K562 (cell line): ENCODE measurements around the gene MICAL1. TPM values are rescaled to one million over a fixed set of nuclear protein-coding genes. Genes with fewer than 3 reads are reported as not detected.
A peak's percentile ranks its signal among the peaks of the same experiment; 100 is the strongest.

Experiments
- ATF7 ChIP-seq: fragments of 450-650 bp; IDR thresholded peaks from 2 replicates; pipeline ENCODE4 v1.7.1; 2014; ENCODE audit warnings: mild to moderate bottlenecking, moderate library complexity
- BRF1 ChIP-seq: IDR thresholded peaks from 3 replicates; pipeline ENCODE4 v1.6.1; 2011; ENCODE audit warnings: borderline replicate concordance, mild to moderate bottlenecking; ENCODE audit not compliant: insufficient read length; ENCODE audit errors: extremely low read depth
- CBX5 ChIP-seq: IDR thresholded peaks from 2 replicates; pipeline ENCODE4 v1.6.1; 2014; ENCODE audit warnings: low read depth, borderline replicate concordance
- ETV1 ChIP-seq: fragments of 450-650 bp; conservative IDR thresholded peaks from 2 replicates; pipeline ENCODE4 v1.6.1; 2016; ENCODE audit warnings: missing genetic modification characterization, control low read depth, low read depth, missing compliant biosample characterization
- ILK ChIP-seq: fragments of 450-650 bp; IDR thresholded peaks from 2 replicates; pipeline ENCODE4 v1.6.1; 2016; ENCODE audit warnings: missing genetic modification characterization, low read depth, mild to moderate bottlenecking, missing compliant biosample characterization, moderate library complexity, borderline replicate concordance
- KLF13 ChIP-seq: fragments of 450-650 bp; IDR thresholded peaks from 2 replicates; pipeline ENCODE4 v1.6.1; 2016; ENCODE audit warnings: missing genetic modification characterization, low read depth, mild to moderate bottlenecking, missing compliant biosample characterization, moderate library complexity, borderline replicate concordance
- TRIM28 ChIP-seq: fragments of 450-650 bp; IDR thresholded peaks from 2 replicates; pipeline ENCODE4 v1.6.1; 2017
- ZC3H4 ChIP-seq: sonication (generic); formaldehyde crosslinking; IDR thresholded peaks from 2 replicates; pipeline ENCODE4 v1.9.0; 2021; ENCODE audit warnings: missing genetic modification reagents, borderline replicate concordance
- ZNF551 ChIP-seq: fragments of 250-450 bp; sonication (Bioruptor Pico); IDR thresholded peaks from 2 replicates; pipeline ENCODE4 v1.5.0; 2021; ENCODE audit warnings: mild to moderate bottlenecking, moderate library complexity
- ZNF75A ChIP-seq: fragments of 450-650 bp; formaldehyde crosslinking; IDR thresholded peaks from 2 replicates; pipeline ENCODE4 v1.4.0; 2020; ENCODE audit warnings: mild to moderate bottlenecking
- polyA plus RNA-seq, 8 experiments: library from polyadenylated mRNA; depleted of rRNA in 4 of 8; stranded (reverse) in 5 of 8; unstranded in 3 of 8; fragments of >200 nt; fragmentation: Nextera tagmentation in 2 of 8; fragmentation: Illumina TruSeq in 1 of 8; extraction: Ambion mirVana in 2 of 8; extraction: Trizol in 1 of 8; gene quantifications; 2 replicates each; pipeline versions ENCODE4 v1.2.1 to v1.2.3, GENCODE V29; 2011 to 2014; ENCODE audit warnings: inconsistent platforms in 1 of 8, missing spikeins in 1 of 8
- total RNA-seq, 7 experiments: library from RNA; depleted of rRNA in 6 of 7; stranded (reverse); fragments of >200 nt in 6 of 7; fragmentation: Illumina TruSeq in 2 of 7; extraction: Trizol in 2 of 7; gene quantifications; 2 replicates each; pipeline versions ENCODE4 v1.2.1 to v1.2.3, GENCODE V29; 2011 to 2021; ENCODE audit warnings: low replicate concordance in 1 of 7
- TF ChIP-seq, protein P1 (sequence below): fragments of 250-450 bp; sonication (Bioruptor Pico); IDR thresholded peaks from 2 replicates; pipeline ENCODE4 v1.5.0; 2021
- TF ChIP-seq, protein P2 (sequence below): sonication (generic); formaldehyde crosslinking; IDR thresholded peaks from 2 replicates; pipeline ENCODE4 v1.8.0; 2022; ENCODE audit warnings: mild to moderate bottlenecking, missing genetic modification reagents
- TF ChIP-seq, protein P3 (sequence below), 2 experiments: fragments of 450-650 bp; conservative IDR thresholded peaks; 2 replicates each; pipeline ENCODE4 v1.6.1; 2017; ENCODE audit warnings: mild to moderate bottlenecking in 2 of 2, moderate library complexity in 2 of 2

The MICAL1 gene
- total and polyA plus RNA-seq, 9 of the 15 experiments (the other 6 are each of a cell fraction or from before 2014, with no cell fraction given): 0.07 to 15.2 (median 7.0) TPM

- TF ChIP-seq ETV1 (0 out of 2 replicates have a peak, but pooled peaks have one; percentile 42), ZNF551 (no peak), ZNF75A (CRISPR knock-in tag) (no peak), ILK (tag) (no peak), TRIM28 (no peak), KLF13 (tag) (peak; percentile 58; the same call in 1 of the 2 replicates), BRF1 (no peak), ZC3H4 (CRISPR knock-in tag) (no peak), CBX5 (no peak), ATF7 (no peak)
- TF ChIP-seq, protein P1, sequence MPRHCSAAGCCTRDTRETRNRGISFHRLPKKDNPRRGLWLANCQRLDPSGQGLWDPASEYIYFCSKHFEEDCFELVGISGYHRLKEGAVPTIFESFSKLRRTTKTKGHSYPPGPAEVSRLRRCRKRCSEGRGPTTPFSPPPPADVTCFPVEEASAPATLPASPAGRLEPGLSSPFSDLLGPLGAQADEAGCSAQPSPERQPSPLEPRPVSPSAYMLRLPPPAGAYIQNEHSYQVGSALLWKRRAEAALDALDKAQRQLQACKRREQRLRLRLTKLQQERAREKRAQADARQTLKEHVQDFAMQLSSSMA (CRISPR knock-in tag): no peak
- TF ChIP-seq, protein P2, sequence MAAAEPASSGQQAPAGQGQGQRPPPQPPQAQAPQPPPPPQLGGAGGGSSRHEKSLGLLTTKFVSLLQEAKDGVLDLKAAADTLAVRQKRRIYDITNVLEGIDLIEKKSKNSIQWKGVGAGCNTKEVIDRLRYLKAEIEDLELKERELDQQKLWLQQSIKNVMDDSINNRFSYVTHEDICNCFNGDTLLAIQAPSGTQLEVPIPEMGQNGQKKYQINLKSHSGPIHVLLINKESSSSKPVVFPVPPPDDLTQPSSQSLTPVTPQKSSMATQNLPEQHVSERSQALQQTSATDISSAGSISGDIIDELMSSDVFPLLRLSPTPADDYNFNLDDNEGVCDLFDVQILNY (CRISPR knock-in tag): no peak
- TF ChIP-seq, protein P3, sequence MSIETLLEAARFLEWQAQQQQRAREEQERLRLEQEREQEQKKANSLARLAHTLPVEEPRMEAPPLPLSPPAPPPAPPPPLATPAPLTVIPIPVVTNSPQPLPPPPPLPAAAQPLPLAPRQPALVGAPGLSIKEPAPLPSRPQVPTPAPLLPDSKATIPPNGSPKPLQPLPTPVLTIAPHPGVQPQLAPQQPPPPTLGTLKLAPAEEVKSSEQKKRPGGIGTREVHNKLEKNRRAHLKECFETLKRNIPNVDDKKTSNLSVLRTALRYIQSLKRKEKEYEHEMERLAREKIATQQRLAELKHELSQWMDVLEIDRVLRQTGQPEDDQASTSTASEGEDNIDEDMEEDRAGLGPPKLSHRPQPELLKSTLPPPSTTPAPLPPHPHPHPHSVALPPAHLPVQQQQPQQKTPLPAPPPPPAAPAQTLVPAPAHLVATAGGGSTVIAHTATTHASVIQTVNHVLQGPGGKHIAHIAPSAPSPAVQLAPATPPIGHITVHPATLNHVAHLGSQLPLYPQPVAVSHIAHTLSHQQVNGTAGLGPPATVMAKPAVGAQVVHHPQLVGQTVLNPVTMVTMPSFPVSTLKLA (conservative IDR thresholded peaks at IDR 0.05): peak in 1 of 2 experiments; percentile 61; a peak in 1 of 4 replicates
Measured at GRCh38 chr6:109455437-109456110, at the start of gene MICAL1 (continued).
